Stimulated activated CD4-positive, alpha-beta T cell treated with anti-CD3 and anti-CD28 coated beads, Interleukin-12 subunit alpha, Interleukin-12 subunit beta, amount 100 ng/mL, for 48 hours (primary cell): ENCODE results near the gene TFR2.

Experiments used
- DNase-seq, 3 donors: peaks; one replicate each; pipeline ENCODE4 v3.0.0-alpha.2; 2020; ENCODE audit warnings: low read depth in 2 of 3, low spot score in 1 of 3

Gene TFR2

GRCh38 chr7:100654908-100655831 is 13.8 kb upstream of the TFR2 start:
- DNase-seq = no peak

- no peak for DNase-seq
Observed at GRCh38 chr7:100649826-100650565, 8.6 kb upstream of the TFR2 start.

GRCh38 chr7:100642534-100642907 is 1.2 kb upstream of the TFR2 start:
- DNase-seq = no peak

- no peak for DNase-seq
Observed at GRCh38 chr7:100641860-100642533, 645 bp upstream of the TFR2 start.

GRCh38 chr7:100640517-100641440 is 573 bp downstream of the TFR2 start:
- no peak for DNase-seq

- DNase-seq = no peak
Observed at GRCh38 chr7:100639995-100640516, 1.3 kb downstream of the TFR2 start.

- peak in 2 of 3 donors; percentile 31 to 54 for DNase-seq
Observed at GRCh38 chr7:100632951-100633717, 8.2 kb downstream of the TFR2 start.

GRCh38 chr7:100630066-100630465 is 11.3 kb downstream of the TFR2 start:
- no peak for DNase-seq

- no peak for DNase-seq
Observed at GRCh38 chr7:100629117-100629716, 12.1 kb downstream of the TFR2 start.

- no peak for DNase-seq
Observed at GRCh38 chr7:100627238-100627549, 14.2 kb downstream of the TFR2 start.

GRCh38 chr7:100626530-100627237 is 14.7 kb downstream of the TFR2 start:
- peak; percentile 85 to 87 (median 86) for DNase-seq

GRCh38 chr7:100626055-100626454 is 15.3 kb downstream of the TFR2 start:
- no peak for DNase-seq

GRCh38 chr7:100623951-100624824 is 17.2 kb downstream of the TFR2 start:
- no peak for DNase-seq

GRCh38 chr7:100621554-100621953 is 19.8 kb downstream of the TFR2 start:
- no peak for DNase-seq

- no peak for DNase-seq
Observed at GRCh38 chr7:100620804-100621203, 20.5 kb downstream of the TFR2 start.

GRCh38 chr7:100620239-100620638 is 21.1 kb downstream of the TFR2 start:
- DNase-seq = no peak

- DNase-seq = no peak
Observed at GRCh38 chr7:100614308-100614861, 27.0 kb downstream of the TFR2 start.
